H9 (cell line): ENCODE data around the gene AFDN. TPM values are rescaled to one million over a fixed set of nuclear protein-coding genes. Genes with fewer than 3 reads are reported as not detected.

Source experiments
- DNase-seq: peaks from one replicate; pipeline ENCODE4 v3.0.0-alpha.2; 2017
- H2AFZ ChIP-seq: one replicate; pipeline ENCODE4 v1.6.1; 2013; ENCODE audit warnings: mild to moderate bottlenecking, low read length, control low read depth, moderate library complexity
- H2AK5ac ChIP-seq: 2 replicates; pipeline ENCODE4 v1.6.1; 2013; ENCODE audit warnings: low read length, control low read depth, mixed read lengths; ENCODE audit not compliant: insufficient read length
- H2BK120ac ChIP-seq: one replicate; pipeline ENCODE4 v1.6.1; 2013; ENCODE audit warnings: low read depth, mild to moderate bottlenecking, low read length, control low read depth, inconsistent platforms; ENCODE audit not compliant: poor library complexity, severe bottlenecking
- H2BK12ac ChIP-seq: 2 replicates; pipeline ENCODE4 v1.6.1; 2013; ENCODE audit warnings: low read length, control low read depth, mixed read lengths, low read depth; ENCODE audit not compliant: insufficient read length
- H2BK15ac ChIP-seq: 2 replicates; pipeline ENCODE4 v1.6.1; 2013; ENCODE audit warnings: low read depth, low read length, control low read depth
- H2BK20ac ChIP-seq: one replicate; pipeline ENCODE4 v1.6.1; 2013; ENCODE audit warnings: low read depth, mild to moderate bottlenecking, low read length, control low read depth, inconsistent platforms; ENCODE audit not compliant: poor library complexity, severe bottlenecking
- H2BK5ac ChIP-seq: 2 replicates; pipeline ENCODE4 v1.6.1; 2013; ENCODE audit warnings: low read length, control low read depth, mixed read lengths; ENCODE audit not compliant: insufficient read length
- H3K14ac ChIP-seq: 2 replicates; pipeline ENCODE4 v1.6.1; 2013; ENCODE audit warnings: low read length, control low read depth; ENCODE audit not compliant: insufficient read depth
- H3K18ac ChIP-seq: 2 replicates; pipeline ENCODE4 v1.6.1; 2013; ENCODE audit warnings: low read depth, mild to moderate bottlenecking, mixed read lengths, low read length, control low read depth; ENCODE audit not compliant: insufficient read length
- H3K23ac ChIP-seq: 2 replicates; pipeline ENCODE4 v1.6.1; 2013; ENCODE audit warnings: low read length, control low read depth, mixed read lengths, low read depth; ENCODE audit not compliant: insufficient read length
- H3K23me2 ChIP-seq: 2 replicates; pipeline ENCODE4 v1.6.1; 2013; ENCODE audit warnings: low read depth, mild to moderate bottlenecking, mixed read lengths, low read length, control low read depth; ENCODE audit not compliant: insufficient read length, poor library complexity, severe bottlenecking
- H3K27ac ChIP-seq: 2 replicates; pipeline ENCODE4 v1.5.1; 2013; ENCODE audit warnings: low read length, control low read depth, mixed read lengths, low read depth; ENCODE audit not compliant: insufficient read length
- H3K27me3 ChIP-seq: 2 replicates; pipeline ENCODE4 v1.6.1; 2013; ENCODE audit warnings: low read length, control low read depth, inconsistent platforms; ENCODE audit not compliant: insufficient read depth
- H3K4ac ChIP-seq: 2 replicates; pipeline ENCODE4 v1.6.1; 2013; ENCODE audit warnings: low read depth, mild to moderate bottlenecking, control low read depth, inconsistent platforms, low read length, moderate library complexity
- H3K4me1 ChIP-seq: 2 replicates; pipeline ENCODE4 v1.6.1; 2013; ENCODE audit warnings: low read length, control low read depth, inconsistent platforms; ENCODE audit not compliant: insufficient read depth
- H3K4me2 ChIP-seq: 2 replicates; pipeline ENCODE4 v1.6.1; 2013; ENCODE audit warnings: low read length, control low read depth, mixed read lengths; ENCODE audit not compliant: insufficient read length, insufficient read depth
- H3K56ac ChIP-seq: 2 replicates; pipeline ENCODE4 v1.6.1; 2013; ENCODE audit warnings: low read depth, mild to moderate bottlenecking, mixed read lengths, low read length, control low read depth; ENCODE audit not compliant: insufficient read length
- H3K79me1 ChIP-seq: 2 replicates; pipeline ENCODE4 v1.6.1; 2013; ENCODE audit warnings: low read depth, mild to moderate bottlenecking, moderate library complexity, low read length, control low read depth, inconsistent platforms; ENCODE audit not compliant: insufficient read depth, poor library complexity, severe bottlenecking
- H3K79me2 ChIP-seq: 2 replicates; pipeline ENCODE4 v1.6.1; 2013; ENCODE audit warnings: low read length, control low read depth, inconsistent platforms; ENCODE audit not compliant: insufficient read depth
- H3K9ac ChIP-seq: 2 replicates; pipeline ENCODE4 v1.6.1; 2013; ENCODE audit warnings: low read length, control low read depth, mixed read lengths; ENCODE audit not compliant: insufficient read length; ENCODE audit errors: extremely low read depth
- H3K9me3 ChIP-seq: one replicate; pipeline ENCODE4 v1.6.1; 2013; ENCODE audit warnings: low read depth, low read length, inconsistent platforms; ENCODE audit not compliant: control insufficient read depth
- H3T11ph ChIP-seq: one replicate; pipeline ENCODE4 v1.6.1; 2013; ENCODE audit warnings: mild to moderate bottlenecking, low read length, control low read depth, inconsistent platforms
- H4K20me1 ChIP-seq: one replicate; pipeline ENCODE4 v1.6.1; 2013; ENCODE audit not compliant: control insufficient read depth, insufficient read length, insufficient read depth
- H4K5ac ChIP-seq: 2 replicates; pipeline ENCODE4 v1.6.1; 2013; ENCODE audit warnings: low read depth, mild to moderate bottlenecking, mixed read lengths, low read length, control low read depth; ENCODE audit not compliant: insufficient read length
- H4K8ac ChIP-seq: replicated peaks from 2 replicates; pipeline ENCODE4 v1.6.1; 2013; ENCODE audit warnings: low read length, control low read depth, mixed read lengths, low read depth; ENCODE audit not compliant: insufficient read length
- H4K91ac ChIP-seq: 2 replicates; pipeline ENCODE4 v1.6.1; 2013; ENCODE audit warnings: low read depth, mild to moderate bottlenecking, moderate library complexity, mixed read lengths, low read length, control low read depth; ENCODE audit not compliant: insufficient read length
- H3K27ac Mint-ChIP-seq, 3 experiments: 2 replicates in 2 of 3; 3 replicates in 1 of 3; pipeline ENCODE4 v1.8.0; 2020 to 2021; ENCODE audit warnings: mixed read lengths in 3 of 3, mild to moderate bottlenecking in 1 of 3, moderate library complexity in 1 of 3
- H3K27me3 Mint-ChIP-seq: 2 replicates; pipeline ENCODE4 v1.8.0; 2021; ENCODE audit warnings: low read depth, mild to moderate bottlenecking, moderate library complexity, mixed read lengths
- H3K36me3 Mint-ChIP-seq, 3 experiments: 2 replicates in 2 of 3; 3 replicates in 1 of 3; pipeline ENCODE4 v1.8.0; 2020 to 2021; ENCODE audit warnings: low read depth in 3 of 3, mixed read lengths in 3 of 3; ENCODE audit not compliant: insufficient read depth in 1 of 3
- H3K4me1 Mint-ChIP-seq, 2 experiments: 2 replicates each; pipeline ENCODE4 v1.8.0; 2020; ENCODE audit warnings: mixed read lengths in 2 of 2
- H3K4me3 Mint-ChIP-seq, 2 experiments: 2 replicates in 1 of 2; 3 replicates in 1 of 2; pipeline ENCODE4 v1.8.0; 2020 to 2021; ENCODE audit warnings: mild to moderate bottlenecking in 2 of 2, mixed read lengths in 2 of 2, moderate library complexity in 1 of 2
- H3K9me3 Mint-ChIP-seq, 2 experiments: 2 replicates in 1 of 2; 3 replicates in 1 of 2; pipeline ENCODE4 v1.8.0; 2020; ENCODE audit warnings: mild to moderate bottlenecking in 2 of 2, mixed read lengths in 2 of 2, moderate library complexity in 1 of 2
- WGBS: extraction: QIAGEN DNeasy Blood & Tissue Kit; methylation state at CpG from one replicate; pipeline ENCODE4 v1.1.7; 2013; ENCODE audit warnings: missing lambda C conversion rate, low lambda C conversion rate, mixed read lengths; ENCODE audit not compliant: insufficient read length; ENCODE audit errors: extremely low coverage; 5-methylcytosine and 5-hydroxymethylcytosine counted together
- total RNA-seq: library from RNA; stranded (reverse); gene quantifications from 2 replicates; pipeline ENCODE4 v1.2.1, GENCODE V29; 2021
- TF ChIP-seq, protein P1 (sequence below): fragments of 200-600 bp; sonication (generic); conservative IDR thresholded peaks from 3 replicates; pipeline ENCODE4 v1.8.0; 2021; ENCODE audit warnings: antibody characterized with exemption, mild to moderate bottlenecking

The AFDN gene
- total RNA-seq, 1 experiment from 2014 or later, result 157 TPM

GRCh38 chr6:167995731-167996151 lies 169.0 kb downstream of the AFDN start:
- H2BK12ac ChIP-seq, result no peak overlapping the region
- Mint-ChIP-seq H3K9me3 (peaks cover 3 to 7% of the 10 kb centered on the region in 2 experiments; a peak in 2 of 5 replicates), H3K36me3 (0 out of 7 replicates have a peak, but pooled peaks cover 0 to 1% (median 0%) of the 10 kb centered on the region in 3 experiments), H3K27me3 (no peaks in the 10 kb centered on the region), H3K4me1 (peaks cover 4 to 13% of the 10 kb centered on the region in 2 experiments; a peak in 3 of 4 replicates), H3K4me3 (no peak overlapping the region), H3K27ac (no peak overlapping the region)
- no peak overlapping the region for H3K14ac ChIP-seq
- no peak overlapping the region for H3K27ac ChIP-seq
- no peak overlapping the region for H3K56ac ChIP-seq
- no peak for DNase-seq
- no peak overlapping the region for H2BK120ac ChIP-seq
- H3K79me1 ChIP-seq, result no peaks in the 10 kb centered on the region
- H3K4me1 ChIP-seq, result no peaks in the 10 kb centered on the region; the same call in 1 of the 2 replicates
- H2AFZ ChIP-seq, result no peak overlapping the region
- H3T11ph ChIP-seq, result no peak overlapping the region
- no peak overlapping the region for H4K5ac ChIP-seq
- TF ChIP-seq, protein P1, sequence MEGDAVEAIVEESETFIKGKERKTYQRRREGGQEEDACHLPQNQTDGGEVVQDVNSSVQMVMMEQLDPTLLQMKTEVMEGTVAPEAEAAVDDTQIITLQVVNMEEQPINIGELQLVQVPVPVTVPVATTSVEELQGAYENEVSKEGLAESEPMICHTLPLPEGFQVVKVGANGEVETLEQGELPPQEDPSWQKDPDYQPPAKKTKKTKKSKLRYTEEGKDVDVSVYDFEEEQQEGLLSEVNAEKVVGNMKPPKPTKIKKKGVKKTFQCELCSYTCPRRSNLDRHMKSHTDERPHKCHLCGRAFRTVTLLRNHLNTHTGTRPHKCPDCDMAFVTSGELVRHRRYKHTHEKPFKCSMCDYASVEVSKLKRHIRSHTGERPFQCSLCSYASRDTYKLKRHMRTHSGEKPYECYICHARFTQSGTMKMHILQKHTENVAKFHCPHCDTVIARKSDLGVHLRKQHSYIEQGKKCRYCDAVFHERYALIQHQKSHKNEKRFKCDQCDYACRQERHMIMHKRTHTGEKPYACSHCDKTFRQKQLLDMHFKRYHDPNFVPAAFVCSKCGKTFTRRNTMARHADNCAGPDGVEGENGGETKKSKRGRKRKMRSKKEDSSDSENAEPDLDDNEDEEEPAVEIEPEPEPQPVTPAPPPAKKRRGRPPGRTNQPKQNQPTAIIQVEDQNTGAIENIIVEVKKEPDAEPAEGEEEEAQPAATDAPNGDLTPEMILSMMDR, result no peak
- no peaks in the 10 kb centered on the region for H3K27me3 ChIP-seq
- H3K4ac ChIP-seq, result no peak overlapping the region
- no peak overlapping the region for H3K18ac ChIP-seq
- no peak overlapping the region for H3K9ac ChIP-seq
- no peak overlapping the region for H2AK5ac ChIP-seq
- H3K23ac ChIP-seq, result no peak overlapping the region
- H4K8ac ChIP-seq, result no peak overlapping the region
- H3K9me3 ChIP-seq, result no peaks in the 10 kb centered on the region
- no peaks in the 10 kb centered on the region for H4K20me1 ChIP-seq
- H3K79me2 ChIP-seq, result no peaks in the 10 kb centered on the region
- H2BK5ac ChIP-seq, result no peak overlapping the region
- H3K4me2 ChIP-seq, result no peak overlapping the region
- no peak overlapping the region for H4K91ac ChIP-seq
- no peak overlapping the region for H2BK20ac ChIP-seq
- no CpG with 5 or more reads among the region's 22 CpGs for WGBS
- no peak overlapping the region for H2BK15ac ChIP-seq
- H3K23me2 ChIP-seq, result no peaks in the 10 kb centered on the region
